Endothelial cell of umbilical vein (primary cell): ENCODE data around the gene PRKAG2.

ENCODE experiments used
- CTCF ChIP-seq, 2 donors: IDR thresholded peaks; 1 replicate in 1 of 2; 2 replicates in 1 of 2; pipeline ENCODE4 v1.5.1; 2011; ENCODE audit warnings: low read length in 2 of 2, mild to moderate bottlenecking in 2 of 2, moderate library complexity in 2 of 2, control low read depth in 1 of 2, inconsistent platforms in 1 of 2, low read depth in 1 of 2; ENCODE audit not compliant: insufficient read depth in 1 of 2; ENCODE audit errors: extremely low read depth in 1 of 2
- FOS ChIP-seq: IDR thresholded peaks from 2 replicates; pipeline ENCODE4 v1.6.1; 2011; ENCODE audit warnings: mild to moderate bottlenecking, low read length, moderate library complexity, borderline replicate concordance; ENCODE audit not compliant: insufficient read depth

GRCh38 chr7:151659219-151659618 is 217.7 kb downstream of the PRKAG2 start:
- no peak for TF ChIP-seq CTCF (IDR thresholded peaks at IDR 0.05; ENCODE audit: extremely low read depth in 1 of 2, insufficient read depth in 1 of 2, low read depth in 1 of 2, low read length in 2 of 2)
- TF ChIP-seq FOS: no peak
